Right lobe of liver (tissue), 4 donors: Measurements from ENCODE around the gene SHROOM2.

Experiments
- CTCF ChIP-seq, 4 donors: fragments of 200-600 bp in 3 of 4; fragments of 450-650 bp in 1 of 4; IDR thresholded peaks; one replicate each; pipeline versions ENCODE4 v1.5.1 to v1.8.0; 2016 to 2022; ENCODE audit warnings: antibody characterized with exemption in 4 of 4, mild to moderate bottlenecking in 2 of 4
- POLR2A ChIP-seq: fragments of 450-650 bp; IDR thresholded peaks from one replicate; pipeline ENCODE4 v1.6.1; 2017; ENCODE audit warnings: antibody characterized with exemption, mild to moderate bottlenecking
- donor health status: DM: no; HTN: no; CAD: no.
- donor health status: DM: no; HTN: no; CAD: no.
- donor health status: DM: no; HTN: yes; CAD: no.

GRCh38 chrX:9746148-9746888 lies 39.9 kb upstream of the SHROOM2 start:
- TF ChIP-seq POLR2A (no peak), CTCF (IDR thresholded peaks at IDR 0.05) (no peak)
